ENCODE results near the gene SCN3B. TPM values are rescaled to one million over a fixed set of nuclear protein-coding genes. Genes with fewer than 3 reads are reported as not detected.

The SCN3B gene
- total RNA-seq, 4 donors from 2014 or later = 0.42 to 1.9 (median 0.98) TPM

- Histone ChIP-seq H3K9me3 (no peaks in the 10 kb centered on the region), H3K4me1 (peaks cover 9% of the 10 kb centered on the region), H3K27ac (no peak overlapping the region), H3K27me3 (peaks cover 3% of the 10 kb centered on the region), H3K36me3 (no peaks in the 10 kb centered on the region), H3K4me3 (no peak overlapping the region)
- no peak for DNase-seq (ENCODE audit: low spot score in 2 of 2)
- 56% methylated on average over 2 of the region's 2 CpGs for WGBS
- no peak for TF ChIP-seq POLR2A (IDR thresholded peaks at IDR 0.05)
- no peak for TF ChIP-seq POLR2AphosphoS5 (IDR thresholded peaks at IDR 0.05)
- TF ChIP-seq EP300 (IDR thresholded peaks at IDR 0.05) = no peak
- no peak for TF ChIP-seq CTCF (IDR thresholded peaks at IDR 0.05)
Observed at GRCh38 chr11:123659311-123659710, 4.9 kb upstream of the SCN3B start.

- H3K9me3 ChIP-seq = no peaks in the 10 kb centered on the region
- 1% methylated on average over 17 of the region's 64 CpGs for WGBS
- DNase-seq (ENCODE audit: low spot score in 2 of 2) = peak in 1 of 2 donors; percentile 71
- H3K36me3 ChIP-seq = no peaks in the 10 kb centered on the region
- TF ChIP-seq POLR2AphosphoS5 (IDR thresholded peaks at IDR 0.05) = no peak
- no peak for TF ChIP-seq POLR2A (IDR thresholded peaks at IDR 0.05)
- no peak for TF ChIP-seq EP300 (IDR thresholded peaks at IDR 0.05)
- TF ChIP-seq CTCF (IDR thresholded peaks at IDR 0.05) = no peak
- peak overlapping the region; percentile 67 for H3K4me3 ChIP-seq
- H3K27ac ChIP-seq = peak overlapping the region; percentile 54
- H3K4me1 ChIP-seq = peaks cover 19% of the 10 kb centered on the region
- peaks cover 30% of the 10 kb centered on the region for H3K27me3 ChIP-seq
Observed at GRCh38 chr11:123653827-123654565, 428 bp downstream of the SCN3B start.

GRCh38 chr11:123653483-123653826 lies 969 bp downstream of the SCN3B start:
- 14% methylated on average over 10 of the region's 10 CpGs for WGBS
- peaks cover 19% of the 10 kb centered on the region for H3K4me1 ChIP-seq
- DNase-seq (ENCODE audit: low spot score in 2 of 2) = no peak
- no peak overlapping the region for H3K27ac ChIP-seq
- peaks cover 30% of the 10 kb centered on the region for H3K27me3 ChIP-seq
- TF ChIP-seq POLR2A (IDR thresholded peaks at IDR 0.05) (no peak), EP300 (IDR thresholded peaks at IDR 0.05) (no peak), CTCF (IDR thresholded peaks at IDR 0.05) (no peak), POLR2AphosphoS5 (IDR thresholded peaks at IDR 0.05) (no peak)
- no peaks in the 10 kb centered on the region for H3K9me3 ChIP-seq
- no peaks in the 10 kb centered on the region for H3K36me3 ChIP-seq
- peak overlapping the region; percentile 67 for H3K4me3 ChIP-seq

DNA sequence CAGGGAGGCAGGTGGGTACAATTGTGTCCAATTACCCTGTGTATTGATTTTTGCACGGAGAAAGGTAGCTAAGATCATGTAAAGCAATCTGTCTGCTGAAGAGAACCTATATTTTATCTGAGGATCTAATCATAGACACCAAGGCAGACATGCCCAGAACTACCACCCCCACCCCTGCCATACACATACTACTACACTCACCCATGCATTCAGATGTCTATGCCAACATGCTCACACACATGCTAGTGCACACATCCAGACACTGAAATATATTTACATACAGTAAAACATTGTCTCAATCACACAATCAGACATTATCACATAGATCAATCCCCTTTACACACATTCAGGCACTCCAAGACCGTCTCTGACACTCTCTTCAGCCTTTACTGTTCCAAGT lies 1.8 kb downstream of the SCN3B start:
- 64% methylated on average over 2 of the region's 2 CpGs for WGBS
- H3K27ac ChIP-seq = no peak overlapping the region
- no peak for DNase-seq (ENCODE audit: low spot score in 2 of 2)

More for the DNA sequence above, 1.8 kb downstream of the SCN3B start:
- no peak for TF ChIP-seq CTCF (IDR thresholded peaks at IDR 0.05)
- no peak for TF ChIP-seq POLR2A (IDR thresholded peaks at IDR 0.05)
- TF ChIP-seq EP300 (IDR thresholded peaks at IDR 0.05) = no peak
- TF ChIP-seq POLR2AphosphoS5 (IDR thresholded peaks at IDR 0.05) = no peak
- Histone ChIP-seq H3K36me3 (no peaks in the 10 kb centered on the region), H3K4me1 (peaks cover 19% of the 10 kb centered on the region), H3K9me3 (no peaks in the 10 kb centered on the region), H3K4me3 (no peak overlapping the region), H3K27me3 (peaks cover 30% of the 10 kb centered on the region)
